ENCODE results near the gene OGFR. TPM values are rescaled to one million over a fixed set of nuclear protein-coding genes. Genes with fewer than 3 reads are reported as not detected.

OGFR gene
- total RNA-seq, 1 donor = 31.0 TPM

DNA sequence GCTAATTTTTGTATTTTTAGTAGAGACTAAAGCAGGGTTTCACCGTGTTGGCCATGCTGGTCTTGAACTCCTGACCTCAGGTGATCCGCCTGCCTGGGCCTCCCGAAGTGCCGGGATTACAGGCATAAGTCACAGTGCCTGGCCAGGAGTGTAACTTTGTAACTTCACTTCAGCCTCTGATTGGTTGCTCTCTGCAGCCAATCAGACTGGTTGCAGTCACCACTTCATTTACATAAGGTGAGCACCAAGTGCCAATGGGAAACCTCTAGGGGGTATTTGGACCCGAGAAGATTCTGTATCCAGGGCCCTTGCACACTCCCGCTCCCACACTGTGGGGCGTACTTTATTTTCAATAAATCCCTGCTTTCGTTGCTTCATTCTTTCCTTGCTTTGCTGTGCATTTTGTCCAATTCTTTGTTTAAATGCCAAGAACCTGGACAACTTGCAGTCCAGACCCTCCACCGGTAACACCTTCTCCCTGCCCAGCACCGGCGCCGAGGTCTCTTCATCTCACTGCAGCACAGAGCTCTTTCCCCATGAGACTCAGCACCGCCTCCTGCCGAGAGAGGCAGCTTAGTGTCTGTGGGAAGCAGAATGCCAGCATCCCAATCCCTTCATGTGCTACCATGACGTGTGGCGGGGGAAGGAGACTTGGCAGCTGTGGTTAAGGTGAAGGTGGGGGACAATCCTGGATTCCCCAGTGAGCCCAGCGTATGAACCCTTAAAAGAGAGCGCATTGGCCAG is 22.3 kb upstream of the OGFR start:
- TF ChIP-seq, protein P1, sequence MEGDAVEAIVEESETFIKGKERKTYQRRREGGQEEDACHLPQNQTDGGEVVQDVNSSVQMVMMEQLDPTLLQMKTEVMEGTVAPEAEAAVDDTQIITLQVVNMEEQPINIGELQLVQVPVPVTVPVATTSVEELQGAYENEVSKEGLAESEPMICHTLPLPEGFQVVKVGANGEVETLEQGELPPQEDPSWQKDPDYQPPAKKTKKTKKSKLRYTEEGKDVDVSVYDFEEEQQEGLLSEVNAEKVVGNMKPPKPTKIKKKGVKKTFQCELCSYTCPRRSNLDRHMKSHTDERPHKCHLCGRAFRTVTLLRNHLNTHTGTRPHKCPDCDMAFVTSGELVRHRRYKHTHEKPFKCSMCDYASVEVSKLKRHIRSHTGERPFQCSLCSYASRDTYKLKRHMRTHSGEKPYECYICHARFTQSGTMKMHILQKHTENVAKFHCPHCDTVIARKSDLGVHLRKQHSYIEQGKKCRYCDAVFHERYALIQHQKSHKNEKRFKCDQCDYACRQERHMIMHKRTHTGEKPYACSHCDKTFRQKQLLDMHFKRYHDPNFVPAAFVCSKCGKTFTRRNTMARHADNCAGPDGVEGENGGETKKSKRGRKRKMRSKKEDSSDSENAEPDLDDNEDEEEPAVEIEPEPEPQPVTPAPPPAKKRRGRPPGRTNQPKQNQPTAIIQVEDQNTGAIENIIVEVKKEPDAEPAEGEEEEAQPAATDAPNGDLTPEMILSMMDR (IDR thresholded peaks at IDR 0.05; ENCODE audit: insufficient read depth, low read length) = no peak
- no peak for DNase-seq (ENCODE audit: low read depth)
- H3K4me3 ChIP-seq (ENCODE audit: low read depth, low read length) = no peak overlapping the region

DNA sequence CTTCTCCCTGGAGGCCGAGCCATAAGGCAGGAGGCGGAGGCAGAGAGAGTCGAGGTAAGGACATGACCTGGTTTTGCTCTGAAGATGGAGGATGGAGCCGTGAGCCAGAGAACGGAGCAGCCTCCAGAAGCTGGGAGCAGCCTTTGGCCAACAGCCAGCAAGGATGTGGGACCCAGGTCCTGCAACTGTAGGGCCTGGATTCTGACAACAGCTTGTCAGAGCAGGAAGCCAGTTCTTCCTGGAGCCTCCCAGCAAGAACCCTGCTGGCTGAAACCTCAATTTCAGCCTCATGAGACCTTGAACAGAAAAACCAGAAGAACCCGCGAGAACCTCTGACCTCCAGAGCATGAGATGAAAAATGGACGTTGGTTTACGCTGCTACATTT is 21.7 kb upstream of the OGFR start:
- no peak for DNase-seq (ENCODE audit: low read depth)
- TF ChIP-seq, protein P1 (IDR thresholded peaks at IDR 0.05; ENCODE audit: insufficient read depth, low read length) = no peak
- no peak overlapping the region for H3K4me3 ChIP-seq (ENCODE audit: low read depth, low read length)

DNA sequence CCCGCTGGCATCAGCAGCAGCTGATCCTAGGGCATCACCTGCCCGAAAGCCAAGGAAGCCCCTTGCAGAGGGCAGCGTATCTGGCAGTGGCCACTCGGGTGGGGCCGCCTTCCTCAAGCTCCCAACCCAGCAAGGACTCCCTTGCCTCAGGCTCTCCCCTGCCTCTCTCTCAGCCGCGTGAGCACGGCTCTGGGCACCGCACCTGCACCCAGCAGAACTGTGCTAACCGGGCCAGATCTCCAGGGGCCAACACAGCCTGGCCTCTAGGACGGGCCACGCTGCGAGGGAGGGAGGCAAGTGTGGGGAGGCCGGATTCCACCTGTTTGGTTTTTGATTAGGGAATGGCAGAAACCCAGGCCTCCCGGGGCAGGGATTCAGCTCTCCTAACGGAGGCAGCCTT is 20.1 kb upstream of the OGFR start:
- TF ChIP-seq, protein P1 (IDR thresholded peaks at IDR 0.05; ENCODE audit: insufficient read depth, low read length) = no peak
- no peak for DNase-seq (ENCODE audit: low read depth)
- H3K4me3 ChIP-seq (ENCODE audit: low read depth, low read length) = no peak overlapping the region

- no peak overlapping the region for H3K4me3 ChIP-seq (ENCODE audit: low read depth, low read length)
- no peak for DNase-seq (ENCODE audit: low read depth)
- TF ChIP-seq, protein P1 (IDR thresholded peaks at IDR 0.05; ENCODE audit: insufficient read depth, low read length) = no peak
Measured at GRCh38 chr20:62785393-62785792, 19.2 kb upstream of the OGFR start.

- no peak for DNase-seq (ENCODE audit: low read depth)
- H3K4me3 ChIP-seq (ENCODE audit: low read depth, low read length) = no peak overlapping the region
- TF ChIP-seq, protein P1 (IDR thresholded peaks at IDR 0.05; ENCODE audit: insufficient read depth, low read length) = no peak
Measured at GRCh38 chr20:62786157-62786556, 18.5 kb upstream of the OGFR start.

DNA sequence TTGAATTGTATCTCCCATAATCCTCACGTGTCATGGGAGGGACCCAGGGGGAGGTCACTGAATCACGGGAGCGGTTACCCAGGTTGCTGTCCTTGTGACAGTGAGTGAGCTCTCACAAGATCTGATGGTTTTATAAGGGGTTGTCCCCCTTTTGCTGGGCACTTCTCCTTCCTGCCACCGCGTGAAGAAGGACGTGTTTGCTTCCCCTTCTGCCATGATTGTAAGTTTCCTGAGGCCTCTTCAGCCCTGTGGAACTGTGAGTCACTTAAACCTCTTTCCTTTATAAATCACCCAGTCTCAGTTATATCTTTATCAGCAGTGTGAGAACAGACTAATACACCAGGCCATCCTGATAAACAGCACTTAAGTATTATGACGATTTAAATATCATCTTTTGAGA is 17.3 kb upstream of the OGFR start:
- H3K4me3 ChIP-seq (ENCODE audit: low read depth, low read length) = no peak overlapping the region
- no peak for DNase-seq (ENCODE audit: low read depth)
- TF ChIP-seq, protein P1 (IDR thresholded peaks at IDR 0.05; ENCODE audit: insufficient read depth, low read length) = no peak

DNA sequence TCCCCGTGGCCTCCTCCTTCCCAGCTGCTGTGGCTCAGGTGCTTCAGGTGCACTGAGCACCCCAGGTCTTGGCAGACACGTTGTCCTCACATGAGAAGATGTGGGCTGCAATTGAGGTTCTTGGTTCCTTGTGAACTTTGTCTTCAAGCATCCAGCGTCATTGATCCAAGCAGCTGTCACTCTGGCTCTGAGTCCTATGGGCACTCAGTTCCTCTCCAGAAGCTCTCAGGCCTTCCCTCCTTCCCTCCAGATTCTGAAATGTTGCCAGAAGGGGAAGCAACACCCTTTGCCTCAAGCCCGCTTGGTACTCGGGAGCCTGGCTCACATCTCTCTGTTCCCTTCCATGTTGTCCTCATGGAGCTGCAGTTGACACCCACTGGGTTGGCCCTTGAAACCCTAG is 16.8 kb upstream of the OGFR start:
- TF ChIP-seq, protein P1 (IDR thresholded peaks at IDR 0.05; ENCODE audit: insufficient read depth, low read length) = no peak
- no peak for DNase-seq (ENCODE audit: low read depth)
- H3K4me3 ChIP-seq (ENCODE audit: low read depth, low read length) = no peak overlapping the region

Data from fibroblast of the aortic adventitia (primary cell).